Small intestine (tissue), 7 donors: Measurements from ENCODE around the gene OR5K3. TPM values are rescaled to one million over a fixed set of nuclear protein-coding genes. Genes with fewer than 3 reads are reported as not detected.

Experiments
- DNase-seq, 2 donors: peaks; one replicate each; pipeline versions ENCODE4 v3.0.0 to v3.0.0-alpha.2; 2013
- FAIRE-seq: peaks from 2 replicates; lab custom pipeline; 2012; peaks lifted over from hg19 to GRCh38; lab: Jason Lieb, UNC
- H3K27ac ChIP-seq, 3 donors: one replicate each; pipeline ENCODE4 v1.5.1; 2013; ENCODE audit warnings: low read length in 2 of 3, mild to moderate bottlenecking in 2 of 3, control low read depth in 1 of 3, inconsistent platforms in 1 of 3, low read depth in 1 of 3, moderate library complexity in 1 of 3
- H3K27me3 ChIP-seq, 3 donors: one replicate each; pipeline ENCODE4 v1.6.1; 2013; ENCODE audit warnings: low read length in 3 of 3, inconsistent platforms in 1 of 3; ENCODE audit not compliant: control insufficient read depth in 3 of 3, insufficient read depth in 3 of 3
- H3K36me3 ChIP-seq, 3 donors: one replicate each; pipeline ENCODE4 v1.6.1; 2013; ENCODE audit warnings: low read length in 3 of 3, inconsistent platforms in 1 of 3, low read depth in 1 of 3, mild to moderate bottlenecking in 1 of 3, moderate library complexity in 1 of 3; ENCODE audit not compliant: control insufficient read depth in 3 of 3, insufficient read depth in 2 of 3
- H3K4me1 ChIP-seq, 3 donors: one replicate each; pipeline ENCODE4 v1.6.1; 2013; ENCODE audit warnings: low read length in 2 of 3, inconsistent platforms in 1 of 3, low read depth in 1 of 3, mild to moderate bottlenecking in 1 of 3, moderate library complexity in 1 of 3; ENCODE audit not compliant: control insufficient read depth in 3 of 3, insufficient read depth in 2 of 3
- H3K4me3 ChIP-seq, 3 donors: one replicate each; pipeline ENCODE4 v1.5.1; 2013; ENCODE audit warnings: low read length in 3 of 3, control low read depth in 1 of 3, inconsistent platforms in 1 of 3, low read depth in 1 of 3, mild to moderate bottlenecking in 1 of 3, moderate library complexity in 1 of 3
- H3K9me3 ChIP-seq, 2 donors: one replicate each; pipeline ENCODE4 v1.6.1; 2013; ENCODE audit warnings: low read depth in 1 of 2, low read length in 1 of 2; ENCODE audit not compliant: control insufficient read depth in 2 of 2, insufficient read depth in 1 of 2
- WGBS, 3 donors: extraction: QIAGEN DNeasy Blood & Tissue Kit; methylation state at CpG; one replicate each; pipeline ENCODE4 v1.1.7; 2013; 5-methylcytosine and 5-hydroxymethylcytosine counted together
- polyA plus RNA-seq, 4 donors: library from polyadenylated mRNA; stranded (reverse) in 3 of 4; unstranded in 1 of 4; fragments of 200-250 nt in 3 of 4; fragments of 120-200 nt in 1 of 4; gene quantifications; one replicate each; pipeline versions ENCODE4 v1.2.1 to v1.2.3, GENCODE V29; 2013
- donor health status: healthy with polysubstance abuse.
- donor health status: control.
- donor health status: control.
- donor health status: Bipolar disorder and iron deficiency.
- donor health status: healthy.

OR5K3 gene
- polyA plus RNA-seq, 4 donors, result not detected

- FAIRE-seq (no peak), DNase-seq (no peak)
- no peaks in the 10 kb centered on the region for H3K4me1 ChIP-seq
- no peaks in the 10 kb centered on the region for H3K36me3 ChIP-seq
- H3K27me3 ChIP-seq, result peaks cover 0 to 1% (median 0%) of the 10 kb centered on the region in 3 donors
- no peak overlapping the region for H3K4me3 ChIP-seq
- H3K9me3 ChIP-seq, result peaks cover 0 to 15% of the 10 kb centered on the region in 2 donors
- H3K27ac ChIP-seq, result no peak overlapping the region
Observed at GRCh38 chr3:98398513-98398912, 8.0 kb downstream of the OR5K3 start.

GRCh38 chr3:98402507-98402906 lies 12.0 kb downstream of the OR5K3 start:
- Histone ChIP-seq H3K27me3 (no peaks in the 10 kb centered on the region), H3K9me3 (peaks cover 0 to 20% of the 10 kb centered on the region in 2 donors), H3K36me3 (no peaks in the 10 kb centered on the region), H3K27ac (no peak overlapping the region), H3K4me1 (no peaks in the 10 kb centered on the region), H3K4me3 (no peak overlapping the region)
- WGBS, 3 donors, result 68 to 95% (median 86%) methylated on average over 1 of the region's 1 CpG
- DNase-seq (no peak), FAIRE-seq (no peak)

- no peaks in the 10 kb centered on the region for H3K36me3 ChIP-seq
- no peak overlapping the region for H3K27ac ChIP-seq
- no peak for DNase-seq
- no peak for FAIRE-seq
- H3K4me1 ChIP-seq, result no peaks in the 10 kb centered on the region
- peaks cover 0 to 20% of the 10 kb centered on the region in 2 donors for H3K9me3 ChIP-seq
- H3K27me3 ChIP-seq, result no peaks in the 10 kb centered on the region
- no peak overlapping the region for H3K4me3 ChIP-seq
Observed at GRCh38 chr3:98404010-98404409, 13.5 kb downstream of the OR5K3 start.

- Histone ChIP-seq H3K4me1 (no peaks in the 10 kb centered on the region), H3K27ac (no peak overlapping the region), H3K36me3 (no peaks in the 10 kb centered on the region), H3K9me3 (peaks cover 0 to 20% of the 10 kb centered on the region in 2 donors), H3K27me3 (no peaks in the 10 kb centered on the region), H3K4me3 (no peak overlapping the region)
- FAIRE-seq, result no peak
- no peak for DNase-seq
- WGBS, 3 donors, result 92 to 97% (median 94%) methylated on average over 2 of the region's 2 CpGs
Observed at GRCh38 chr3:98406034-98406433, 15.6 kb downstream of the OR5K3 start.

- H3K4me3 ChIP-seq, result no peak overlapping the region
- H3K27ac ChIP-seq, result no peak overlapping the region
- H3K4me1 ChIP-seq, result no peaks in the 10 kb centered on the region
- no peak for DNase-seq
- FAIRE-seq, result no peak
- H3K36me3 ChIP-seq, result no peaks in the 10 kb centered on the region
- H3K9me3 ChIP-seq, result peaks cover 0 to 12% of the 10 kb centered on the region in 2 donors
- no peaks in the 10 kb centered on the region for H3K27me3 ChIP-seq
Observed at GRCh38 chr3:98432575-98432974, 42.1 kb downstream of the OR5K3 start.

- FAIRE-seq, result no peak
Observed at GRCh38 chr3:98433764-98434163, 43.3 kb downstream of the OR5K3 start.

GRCh38 chr3:98434412-98434811 lies 43.9 kb downstream of the OR5K3 start:
- H3K9me3 ChIP-seq, result no peaks in the 10 kb centered on the region
- H3K4me3 ChIP-seq, result no peak overlapping the region
- DNase-seq (no peak), FAIRE-seq (no peak)
- no peaks in the 10 kb centered on the region for H3K27me3 ChIP-seq
- no peaks in the 10 kb centered on the region for H3K4me1 ChIP-seq
- WGBS, 3 donors, result 69 to 78% (median 73%) methylated on average over 4 of the region's 4 CpGs
- H3K27ac ChIP-seq, result no peak overlapping the region
- H3K36me3 ChIP-seq, result no peaks in the 10 kb centered on the region

More at GRCh38 chr3:98433764-98434163, 43.3 kb downstream of the OR5K3 start:
- Histone ChIP-seq H3K9me3 (peaks cover 0 to 3% of the 10 kb centered on the region in 2 donors), H3K27ac (no peak overlapping the region), H3K27me3 (no peaks in the 10 kb centered on the region), H3K4me3 (no peak overlapping the region), H3K36me3 (no peaks in the 10 kb centered on the region), H3K4me1 (no peaks in the 10 kb centered on the region)
- no peak for DNase-seq
- WGBS, 3 donors, result 24 to 30% (median 25%) methylated on average over 2 of the region's 2 CpGs

GRCh38 chr3:98440283-98440682 lies 49.8 kb downstream of the OR5K3 start:
- no peak for FAIRE-seq

More at GRCh38 chr3:98440283-98440682, 49.8 kb downstream of the OR5K3 start:
- no peaks in the 10 kb centered on the region for H3K4me1 ChIP-seq
- no peaks in the 10 kb centered on the region for H3K27me3 ChIP-seq
- no peaks in the 10 kb centered on the region for H3K36me3 ChIP-seq
- no peak for DNase-seq
- H3K9me3 ChIP-seq, result no peaks in the 10 kb centered on the region
- no peak overlapping the region for H3K4me3 ChIP-seq
- H3K27ac ChIP-seq, result no peak overlapping the region
